Thyroid gland (tissue), 4 donors: Measurements from ENCODE around the gene RRP1B.

Experiments used
- CTCF ChIP-seq, 6 experiments: fragments of 200-600 bp in 3 of 6; fragments of 450-650 bp in 3 of 6; sonication (generic) in 3 of 6; IDR thresholded peaks; one replicate each; pipeline ENCODE4 v1.5.1; 2016 to 2019; ENCODE audit warnings: antibody characterized with exemption in 6 of 6, mild to moderate bottlenecking in 2 of 6, inconsistent platforms in 1 of 6, moderate library complexity in 1 of 6
- POLR2A ChIP-seq, 2 donors: fragments of 450-650 bp; IDR thresholded peaks; one replicate each; pipeline ENCODE4 v1.6.1; 2017; ENCODE audit warnings: antibody characterized with exemption in 2 of 2, mild to moderate bottlenecking in 2 of 2, moderate library complexity in 1 of 2

GRCh38 chr21:43639470-43640353 is 19.6 kb upstream of the RRP1B start:
- no peak for TF ChIP-seq CTCF (IDR thresholded peaks at IDR 0.05)
- no peak for TF ChIP-seq POLR2A (IDR thresholded peaks at IDR 0.05)
